Thoracic aorta (tissue), 2 donors: ENCODE data around the gene ZNF280B. TPM values are rescaled to one million over a fixed set of nuclear protein-coding genes. Genes with fewer than 3 reads are reported as not detected.

Source experiments
- ATAC-seq: fragments of 150-250 bp; one replicate; pipeline ENCODE4 v1.8.0; 2017; ENCODE audit warnings: low read depth; ENCODE audit not compliant: insufficient number of reproducible peaks, low FRiP score
- DNase-seq: peaks from one replicate; pipeline ENCODE4 v3.0.0-alpha.2; 2020; ENCODE audit warnings: low spot score
- H3K27ac ChIP-seq, 2 donors: fragments of 200-600 bp; sonication (generic); 1 replicate in 1 of 2; 2 replicates in 1 of 2; pipeline ENCODE4 v1.5.1; 2016; ENCODE audit warnings: mild to moderate bottlenecking in 2 of 2, moderate library complexity in 2 of 2
- H3K27me3 ChIP-seq: fragments of 200-600 bp; sonication (generic); replicated peaks from 2 replicates; pipeline ENCODE4 v1.6.0; 2016; ENCODE audit warnings: mild to moderate bottlenecking; ENCODE audit not compliant: insufficient read depth
- H3K36me3 ChIP-seq: fragments of 200-600 bp; sonication (generic); one replicate; pipeline ENCODE4 v1.5.1; 2016
- H3K4me1 ChIP-seq, 2 donors: fragments of 200-600 bp; sonication (generic); 1 replicate in 1 of 2; 2 replicates in 1 of 2; pipeline versions ENCODE4 v1.5.1 to v1.6.0; 2016; ENCODE audit warnings: low read depth in 2 of 2, mild to moderate bottlenecking in 1 of 2; ENCODE audit not compliant: control insufficient read depth in 1 of 2
- H3K4me3 ChIP-seq: fragments of 200-600 bp; sonication (generic); 2 replicates; pipeline ENCODE4 v1.5.1; 2016; ENCODE audit warnings: mild to moderate bottlenecking
- H3K9me3 ChIP-seq: fragments of 200-600 bp; sonication (generic); 2 replicates; pipeline ENCODE4 v1.5.1; 2016
- total RNA-seq, 2 donors: library from RNA; depleted of rRNA; stranded (reverse); fragments of >200 nt; gene quantifications; one replicate each; pipeline versions ENCODE4 v1.1.0 to v1.2.3, GENCODE V29; 2016
- TF ChIP-seq, protein P1 (sequence below): fragments of 200-600 bp; sonication (generic); IDR thresholded peaks from one replicate; pipeline ENCODE4 v1.5.1; 2019; ENCODE audit warnings: antibody characterized with exemption

Gene ZNF280B
- total RNA-seq, 2 donors from 2014 or later = not detected

DNA sequence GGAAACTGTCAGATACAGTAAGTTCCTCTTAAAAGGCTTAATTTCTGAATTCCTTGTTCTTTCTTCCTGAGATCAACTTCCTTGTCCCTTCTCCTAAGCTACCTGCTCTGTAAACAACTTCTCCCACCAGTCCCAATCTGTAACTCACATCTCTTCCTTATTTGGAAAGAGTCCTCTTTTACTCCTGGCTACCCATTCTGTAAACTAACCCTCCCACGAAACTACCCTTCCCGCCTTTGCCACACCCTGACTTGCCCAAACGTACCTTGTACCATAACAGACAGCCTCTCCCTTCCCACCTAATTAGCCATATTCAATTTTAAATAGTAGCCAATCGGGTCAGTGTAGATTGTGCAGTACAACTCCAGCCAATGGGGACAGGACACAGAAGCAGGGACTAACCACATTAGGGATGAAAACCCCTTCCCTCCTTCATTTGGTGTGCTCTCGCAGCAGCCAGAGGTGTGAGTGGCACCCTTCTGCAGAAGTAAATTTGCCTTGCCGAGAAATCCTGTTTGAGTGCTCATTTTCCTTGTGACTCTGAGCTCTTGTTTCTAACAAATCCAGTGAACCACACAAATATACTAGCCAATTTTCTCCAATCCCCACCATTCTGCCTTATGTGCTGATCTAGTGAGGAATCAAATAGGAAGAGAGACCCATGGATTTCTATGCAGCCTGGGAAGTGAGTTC lies 49.5 kb downstream of the ZNF280B start:
- peaks cover 5% of the 10 kb centered on the region for H3K27me3 ChIP-seq
- no peaks in the 10 kb centered on the region for H3K36me3 ChIP-seq
- H3K4me3 ChIP-seq = no peak overlapping the region
- peaks cover 21% of the 10 kb centered on the region for H3K9me3 ChIP-seq
- DNase-seq (no peak), ATAC-seq (no peak)
- TF ChIP-seq, protein P1, sequence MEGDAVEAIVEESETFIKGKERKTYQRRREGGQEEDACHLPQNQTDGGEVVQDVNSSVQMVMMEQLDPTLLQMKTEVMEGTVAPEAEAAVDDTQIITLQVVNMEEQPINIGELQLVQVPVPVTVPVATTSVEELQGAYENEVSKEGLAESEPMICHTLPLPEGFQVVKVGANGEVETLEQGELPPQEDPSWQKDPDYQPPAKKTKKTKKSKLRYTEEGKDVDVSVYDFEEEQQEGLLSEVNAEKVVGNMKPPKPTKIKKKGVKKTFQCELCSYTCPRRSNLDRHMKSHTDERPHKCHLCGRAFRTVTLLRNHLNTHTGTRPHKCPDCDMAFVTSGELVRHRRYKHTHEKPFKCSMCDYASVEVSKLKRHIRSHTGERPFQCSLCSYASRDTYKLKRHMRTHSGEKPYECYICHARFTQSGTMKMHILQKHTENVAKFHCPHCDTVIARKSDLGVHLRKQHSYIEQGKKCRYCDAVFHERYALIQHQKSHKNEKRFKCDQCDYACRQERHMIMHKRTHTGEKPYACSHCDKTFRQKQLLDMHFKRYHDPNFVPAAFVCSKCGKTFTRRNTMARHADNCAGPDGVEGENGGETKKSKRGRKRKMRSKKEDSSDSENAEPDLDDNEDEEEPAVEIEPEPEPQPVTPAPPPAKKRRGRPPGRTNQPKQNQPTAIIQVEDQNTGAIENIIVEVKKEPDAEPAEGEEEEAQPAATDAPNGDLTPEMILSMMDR = no peak
- no peak overlapping the region for H3K27ac ChIP-seq
- H3K4me1 ChIP-seq = no peaks in the 10 kb centered on the region

DNA sequence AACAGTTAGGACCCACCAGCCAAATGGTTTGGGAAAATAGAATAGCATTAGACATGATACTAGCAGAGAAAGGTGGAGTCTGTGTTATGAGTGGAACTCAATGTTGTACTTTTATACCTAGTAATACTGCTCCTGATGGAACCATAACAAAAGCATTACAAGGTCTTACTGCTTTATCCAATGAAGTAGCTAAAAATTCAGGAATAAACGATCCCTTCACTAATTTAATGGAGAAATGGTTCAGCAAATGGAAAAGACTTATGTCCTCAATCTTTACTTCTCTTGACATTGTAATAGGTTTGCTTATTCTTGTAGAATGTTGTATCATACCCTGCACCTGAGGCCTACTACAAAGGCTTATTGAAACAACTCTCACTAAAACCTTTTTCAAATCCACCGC lies 50.2 kb downstream of the ZNF280B start:
- TF ChIP-seq, protein P1 = no peak
- Histone ChIP-seq H3K4me1 (no peaks in the 10 kb centered on the region), H3K9me3 (peaks cover 21% of the 10 kb centered on the region), H3K4me3 (no peak overlapping the region), H3K27me3 (peaks cover 5% of the 10 kb centered on the region), H3K27ac (no peak overlapping the region), H3K36me3 (no peaks in the 10 kb centered on the region)
- DNase-seq (no peak), ATAC-seq (no peak)

DNA sequence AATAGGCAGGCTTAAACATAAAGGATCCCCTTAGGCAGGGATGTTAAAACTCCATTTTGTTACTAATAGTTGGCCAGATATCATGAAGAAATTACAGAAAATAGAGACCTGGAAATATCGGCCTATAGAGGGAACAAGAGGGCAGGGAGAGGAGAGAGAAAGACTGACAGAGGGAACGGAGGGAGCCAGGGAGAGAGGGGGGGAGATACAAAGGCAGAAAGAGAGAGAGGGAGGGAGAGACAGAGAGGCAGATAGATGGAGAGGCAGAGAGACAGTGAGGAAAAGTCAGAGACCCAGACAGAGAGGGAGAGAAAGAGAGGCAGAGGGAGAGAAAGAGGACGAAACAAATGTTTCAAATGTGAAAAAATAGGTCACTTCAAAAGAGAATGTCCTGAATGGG lies 53.5 kb downstream of the ZNF280B start:
- Histone ChIP-seq H3K36me3 (no peaks in the 10 kb centered on the region), H3K27ac (no peak overlapping the region), H3K4me3 (no peak overlapping the region), H3K27me3 (no peaks in the 10 kb centered on the region), H3K4me1 (no peaks in the 10 kb centered on the region), H3K9me3 (peaks cover 22% of the 10 kb centered on the region)
- ATAC-seq = no peak
- no peak for DNase-seq
- TF ChIP-seq, protein P1 = no peak

DNA sequence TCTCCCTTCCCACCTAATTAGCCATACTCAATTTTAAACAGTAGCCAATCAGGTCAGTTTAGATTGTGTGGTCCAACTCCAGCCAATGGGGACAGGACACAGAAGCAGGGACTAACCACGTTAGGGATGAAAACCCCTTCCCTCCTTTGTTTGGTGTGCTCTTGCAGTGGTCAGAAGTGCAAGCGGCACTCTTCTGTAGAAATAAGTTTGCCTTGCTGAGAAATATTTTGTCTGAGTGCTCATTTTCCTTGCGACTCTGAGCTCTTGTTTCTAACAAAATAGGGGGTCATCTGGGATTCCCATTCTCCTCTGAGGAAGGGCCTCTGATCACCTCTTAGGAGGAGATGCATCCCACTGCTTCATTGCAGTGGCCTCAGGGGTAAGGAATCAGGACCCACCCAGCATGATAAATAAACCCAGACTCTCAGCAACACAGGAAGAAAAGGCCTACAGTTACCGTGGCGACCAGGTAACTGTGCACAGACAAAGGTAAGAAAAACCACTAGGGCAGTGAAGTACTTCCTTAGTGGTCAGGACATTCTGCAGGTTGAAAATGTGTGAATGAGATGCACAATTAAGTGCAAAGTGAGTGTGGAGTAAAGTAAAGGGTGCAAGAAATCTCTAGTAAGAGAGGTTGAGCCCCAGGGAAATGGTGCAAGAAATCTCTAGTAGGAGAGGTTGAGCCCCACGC lies 55.4 kb downstream of the ZNF280B start:
- Histone ChIP-seq H3K4me3 (no peak overlapping the region), H3K9me3 (peaks cover 7% of the 10 kb centered on the region), H3K27me3 (no peaks in the 10 kb centered on the region), H3K4me1 (no peaks in the 10 kb centered on the region), H3K36me3 (no peaks in the 10 kb centered on the region), H3K27ac (no peak overlapping the region)
- no peak for DNase-seq
- TF ChIP-seq, protein P1 = no peak
- ATAC-seq = no peak

DNA sequence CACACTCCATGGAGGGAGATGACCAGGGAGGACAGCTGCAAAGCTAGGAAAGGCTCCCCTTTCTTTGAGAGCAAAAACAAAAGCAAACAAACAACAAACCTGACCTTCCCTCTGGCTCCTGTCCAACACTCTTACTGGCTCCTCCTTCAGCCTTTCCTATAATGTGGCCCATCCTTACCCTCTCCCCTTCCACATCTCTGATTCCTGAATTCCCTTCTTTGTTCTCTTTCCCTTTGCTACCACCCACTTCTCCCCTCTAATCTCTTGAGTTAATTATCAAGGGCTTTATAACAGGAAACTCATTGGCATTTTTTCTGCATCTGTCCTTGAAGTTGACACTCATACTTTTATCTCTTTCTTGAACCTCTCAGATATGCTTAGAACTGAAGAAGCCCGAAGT lies 56.3 kb downstream of the ZNF280B start:
- peaks cover 7% of the 10 kb centered on the region for H3K9me3 ChIP-seq
- no peaks in the 10 kb centered on the region for H3K36me3 ChIP-seq
- H3K4me3 ChIP-seq = no peak overlapping the region
- DNase-seq (no peak), ATAC-seq (no peak)
- TF ChIP-seq, protein P1 = no peak
- H3K4me1 ChIP-seq = no peaks in the 10 kb centered on the region
- no peaks in the 10 kb centered on the region for H3K27me3 ChIP-seq
- no peak overlapping the region for H3K27ac ChIP-seq
